ENCODE data around the gene MLXIP.

MLXIP gene

GRCh38 chr12:122090759-122091515, 12.4 kb downstream of the MLXIP start:
- Histone ChIP-seq H3K27me3 (ENCODE audit: control insufficient read depth, insufficient read depth, low read length) (no peaks in the 10 kb centered on the region), H3K36me3 (ENCODE audit: control insufficient read depth, insufficient read depth, low read length) (no peaks in the 10 kb centered on the region), H3K4me3 (ENCODE audit: low read depth, low read length) (no peak overlapping the region), H3K9me3 (ENCODE audit: control insufficient read depth, insufficient read depth, low read length) (no peaks in the 10 kb centered on the region), H3K9ac (ENCODE audit: low read depth, low read length) (no peak overlapping the region), H3K4me1 (ENCODE audit: control insufficient read depth, insufficient read depth, low read length) (peaks cover 7% of the 10 kb centered on the region; the same call in 1 of the 2 replicates), H3K27ac (ENCODE audit: low read depth, low read length) (no peak overlapping the region)

DNA sequence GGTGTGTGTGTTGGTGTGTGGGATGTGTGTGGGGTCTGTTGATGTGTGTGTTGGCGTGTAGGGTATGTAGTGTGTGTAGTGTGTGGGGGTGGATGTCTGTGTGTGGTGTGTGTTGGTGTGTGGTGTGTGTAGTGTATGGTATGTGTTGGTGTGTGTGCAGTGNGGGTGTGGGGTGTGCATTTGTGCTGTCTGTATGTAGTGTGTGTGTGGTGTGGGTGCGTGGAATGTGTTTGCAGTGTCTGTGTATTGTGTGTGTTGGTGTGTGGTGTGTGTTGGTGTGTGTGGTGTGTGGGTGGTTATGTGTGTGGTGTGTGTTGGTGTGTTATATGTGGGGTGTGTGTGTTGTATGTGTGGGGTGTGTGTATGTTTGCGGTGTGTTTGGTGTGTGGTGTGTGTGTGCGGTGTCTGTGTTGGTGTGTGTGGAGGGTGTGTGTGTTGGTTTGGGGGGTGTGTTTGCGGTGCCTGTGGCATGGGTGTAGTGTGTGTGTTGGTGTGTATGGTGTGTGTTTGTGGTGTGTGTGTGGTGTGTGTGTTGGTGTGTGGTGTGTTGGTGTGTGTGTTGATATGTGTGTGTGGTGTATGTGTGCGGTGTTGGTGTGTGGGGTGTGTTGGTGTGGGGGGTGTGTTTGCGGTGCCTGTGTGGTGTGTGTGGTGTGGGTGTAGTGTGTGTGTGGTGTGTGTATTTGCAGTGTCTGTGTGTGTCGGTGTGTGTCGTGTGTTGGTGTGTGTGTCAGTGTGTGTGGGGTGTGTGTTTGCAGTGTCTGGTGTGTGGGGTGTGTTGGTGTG, 14.7 kb downstream of the MLXIP start:
- Histone ChIP-seq H3K4me3 (ENCODE audit: low read depth, low read length) (no peak overlapping the region), H3K9ac (ENCODE audit: low read depth, low read length) (no peak overlapping the region), H3K4me1 (ENCODE audit: control insufficient read depth, insufficient read depth, low read length) (peaks cover 12% of the 10 kb centered on the region; the same call in 1 of the 2 replicates), H3K27ac (ENCODE audit: low read depth, low read length) (no peak overlapping the region), H3K9me3 (ENCODE audit: control insufficient read depth, insufficient read depth, low read length) (no peaks in the 10 kb centered on the region), H3K27me3 (ENCODE audit: control insufficient read depth, insufficient read depth, low read length) (no peaks in the 10 kb centered on the region), H3K36me3 (ENCODE audit: control insufficient read depth, insufficient read depth, low read length) (no peaks in the 10 kb centered on the region)

DNA sequence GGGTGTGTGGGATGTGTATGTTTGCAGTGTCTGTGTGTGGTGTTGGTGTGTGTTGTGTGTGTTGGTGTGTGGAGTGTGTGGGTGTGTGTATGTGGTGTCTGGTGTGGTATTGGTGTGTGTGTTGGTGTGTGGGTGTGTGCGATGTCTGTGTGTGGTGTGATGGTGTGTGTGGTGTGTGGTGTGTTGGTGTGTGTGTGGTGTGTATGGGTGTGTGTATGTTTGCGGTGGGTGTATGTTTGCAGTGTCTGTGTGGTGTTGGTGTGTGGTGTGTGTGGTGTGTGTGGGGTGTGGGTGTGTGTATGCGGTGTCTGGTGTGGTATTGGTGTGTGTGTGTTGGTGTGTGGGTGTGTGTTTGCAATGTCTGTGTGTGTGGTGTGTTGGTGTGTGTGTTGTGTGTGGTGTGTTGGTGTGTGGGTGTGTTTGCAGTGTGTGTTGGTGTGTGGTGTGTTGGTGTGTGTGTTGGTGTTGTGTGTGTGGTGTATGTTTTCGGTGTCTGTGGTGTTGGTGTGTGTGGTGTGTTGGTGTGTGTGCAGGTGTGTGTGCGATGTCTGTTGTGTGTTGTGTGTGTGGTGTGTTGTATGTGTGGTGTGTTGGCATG, 15.7 kb downstream of the MLXIP start:
- Histone ChIP-seq H3K27ac (ENCODE audit: low read depth, low read length) (no peak overlapping the region), H3K9me3 (ENCODE audit: control insufficient read depth, insufficient read depth, low read length) (no peaks in the 10 kb centered on the region), H3K36me3 (ENCODE audit: control insufficient read depth, insufficient read depth, low read length) (no peaks in the 10 kb centered on the region), H3K27me3 (ENCODE audit: control insufficient read depth, insufficient read depth, low read length) (no peaks in the 10 kb centered on the region), H3K4me1 (ENCODE audit: control insufficient read depth, insufficient read depth, low read length) (peaks cover 6% of the 10 kb centered on the region; the same call in 1 of the 2 replicates), H3K9ac (ENCODE audit: low read depth, low read length) (no peak overlapping the region), H3K4me3 (ENCODE audit: low read depth, low read length) (no peak overlapping the region)

- H3K9ac ChIP-seq (ENCODE audit: low read depth, low read length), result no peak overlapping the region
- H3K36me3 ChIP-seq (ENCODE audit: control insufficient read depth, insufficient read depth, low read length), result no peaks in the 10 kb centered on the region
- no peak overlapping the region for H3K4me3 ChIP-seq (ENCODE audit: low read depth, low read length)
- no peak overlapping the region for H3K27ac ChIP-seq (ENCODE audit: low read depth, low read length)
- no peaks in the 10 kb centered on the region for H3K27me3 ChIP-seq (ENCODE audit: control insufficient read depth, insufficient read depth, low read length)
- H3K4me1 ChIP-seq (ENCODE audit: control insufficient read depth, insufficient read depth, low read length), result 0 out of 2 replicates have a peak, but pooled peaks cover 5% of the 10 kb centered on the region
- H3K9me3 ChIP-seq (ENCODE audit: control insufficient read depth, insufficient read depth, low read length), result no peaks in the 10 kb centered on the region
These were observed 16.4 kb downstream of the MLXIP start for GRCh38 chr12:122094735-122095631.

DNA sequence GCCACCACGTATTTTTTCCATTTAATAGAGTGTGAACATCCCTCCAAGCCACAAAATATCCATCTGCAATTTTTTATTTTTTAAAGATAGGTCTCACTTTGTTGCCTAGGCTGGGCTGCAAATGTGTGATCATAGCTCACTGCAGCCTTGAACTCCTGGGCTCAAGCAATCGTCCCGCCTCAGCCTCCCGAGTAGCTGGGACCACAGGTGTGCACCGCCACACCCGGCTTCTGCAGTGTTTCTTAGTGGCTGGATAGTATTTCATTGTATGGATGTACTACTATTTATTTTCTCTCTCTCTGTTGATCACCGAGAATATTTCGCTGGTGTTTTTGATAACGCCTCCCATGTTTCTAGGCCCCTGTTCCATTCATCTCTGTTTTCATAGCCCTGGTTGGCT, 17.5 kb downstream of the MLXIP start:
- Histone ChIP-seq H3K36me3 (ENCODE audit: control insufficient read depth, insufficient read depth, low read length) (no peaks in the 10 kb centered on the region), H3K27me3 (ENCODE audit: control insufficient read depth, insufficient read depth, low read length) (no peaks in the 10 kb centered on the region), H3K4me1 (ENCODE audit: control insufficient read depth, insufficient read depth, low read length) (0 out of 2 replicates have a peak, but pooled peaks cover 5% of the 10 kb centered on the region), H3K4me3 (ENCODE audit: low read depth, low read length) (no peak overlapping the region), H3K9ac (ENCODE audit: low read depth, low read length) (no peak overlapping the region), H3K9me3 (ENCODE audit: control insufficient read depth, insufficient read depth, low read length) (no peaks in the 10 kb centered on the region), H3K27ac (ENCODE audit: low read depth, low read length) (no peak overlapping the region)

- Histone ChIP-seq H3K4me3 (ENCODE audit: low read depth, low read length) (no peak overlapping the region), H3K36me3 (ENCODE audit: control insufficient read depth, insufficient read depth, low read length) (no peaks in the 10 kb centered on the region), H3K9ac (ENCODE audit: low read depth, low read length) (no peak overlapping the region), H3K4me1 (ENCODE audit: control insufficient read depth, insufficient read depth, low read length) (0 out of 2 replicates have a peak, but pooled peaks cover 5% of the 10 kb centered on the region), H3K27me3 (ENCODE audit: control insufficient read depth, insufficient read depth, low read length) (no peaks in the 10 kb centered on the region), H3K27ac (ENCODE audit: low read depth, low read length) (no peak overlapping the region), H3K9me3 (ENCODE audit: control insufficient read depth, insufficient read depth, low read length) (no peaks in the 10 kb centered on the region)
These were observed 18.1 kb downstream of the MLXIP start for GRCh38 chr12:122096591-122097149.

- H3K9ac ChIP-seq (ENCODE audit: low read depth, low read length), result no peak overlapping the region
- H3K27ac ChIP-seq (ENCODE audit: low read depth, low read length), result peak overlapping the region; percentile 60
- H3K36me3 ChIP-seq (ENCODE audit: control insufficient read depth, insufficient read depth, low read length), result no peaks in the 10 kb centered on the region
- no peaks in the 10 kb centered on the region for H3K9me3 ChIP-seq (ENCODE audit: control insufficient read depth, insufficient read depth, low read length)
- no peaks in the 10 kb centered on the region for H3K27me3 ChIP-seq (ENCODE audit: control insufficient read depth, insufficient read depth, low read length)
- H3K4me1 ChIP-seq (ENCODE audit: control insufficient read depth, insufficient read depth, low read length), result 0 out of 2 replicates have a peak, but pooled peaks cover 5% of the 10 kb centered on the region
- no peak overlapping the region for H3K4me3 ChIP-seq (ENCODE audit: low read depth, low read length)
These were observed 19.0 kb downstream of the MLXIP start for GRCh38 chr12:122097584-122097926.

DNA sequence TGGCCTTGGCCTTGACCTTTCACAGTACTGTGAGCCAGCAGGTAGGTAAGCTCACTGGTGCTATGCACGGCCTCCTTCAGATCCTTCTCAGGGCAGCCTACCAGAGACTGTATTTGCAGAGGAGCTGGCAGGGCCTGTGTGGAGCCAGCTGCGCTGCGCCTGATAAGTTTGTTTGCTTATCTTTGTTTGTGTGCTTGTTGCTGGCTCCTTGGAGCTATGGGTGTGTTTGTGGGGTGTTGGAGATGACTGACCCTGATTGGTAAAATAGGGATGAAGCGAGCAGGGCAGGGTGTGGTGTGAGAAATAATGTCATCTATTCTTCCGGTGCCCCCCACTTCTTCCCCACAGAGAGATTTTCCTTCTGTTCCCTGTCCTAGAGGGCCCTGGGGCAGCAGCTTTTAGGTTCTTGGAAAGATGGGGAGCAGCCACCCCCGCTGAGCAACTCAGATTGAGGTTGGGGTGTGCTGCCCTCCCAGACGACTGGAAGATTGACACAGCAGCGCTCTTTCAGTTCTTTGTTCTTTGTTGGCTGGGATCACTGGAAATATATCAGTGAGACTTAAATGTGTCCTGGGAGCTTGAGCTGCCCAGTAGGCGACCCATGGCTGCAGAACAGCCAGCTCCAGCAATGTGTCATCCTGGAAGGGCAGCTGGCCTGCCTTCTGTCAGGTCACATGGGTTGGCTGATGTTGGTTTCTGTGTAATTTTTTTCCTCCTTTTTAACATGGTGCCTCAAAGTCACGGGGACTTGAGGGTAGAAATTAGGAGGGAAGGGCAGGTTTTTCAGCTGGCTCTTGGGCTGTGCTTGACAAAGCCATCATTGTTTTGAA, 19.6 kb downstream of the MLXIP start:
- H3K27ac ChIP-seq (ENCODE audit: low read depth, low read length), result peak overlapping the region; percentile 60
- H3K9me3 ChIP-seq (ENCODE audit: control insufficient read depth, insufficient read depth, low read length), result no peaks in the 10 kb centered on the region
- 0 out of 2 replicates have a peak, but pooled peaks cover 5% of the 10 kb centered on the region for H3K4me1 ChIP-seq (ENCODE audit: control insufficient read depth, insufficient read depth, low read length)
- H3K9ac ChIP-seq (ENCODE audit: low read depth, low read length), result no peak overlapping the region
- H3K36me3 ChIP-seq (ENCODE audit: control insufficient read depth, insufficient read depth, low read length), result no peaks in the 10 kb centered on the region
- H3K27me3 ChIP-seq (ENCODE audit: control insufficient read depth, insufficient read depth, low read length), result no peaks in the 10 kb centered on the region
- H3K4me3 ChIP-seq (ENCODE audit: low read depth, low read length), result no peak overlapping the region

DNA sequence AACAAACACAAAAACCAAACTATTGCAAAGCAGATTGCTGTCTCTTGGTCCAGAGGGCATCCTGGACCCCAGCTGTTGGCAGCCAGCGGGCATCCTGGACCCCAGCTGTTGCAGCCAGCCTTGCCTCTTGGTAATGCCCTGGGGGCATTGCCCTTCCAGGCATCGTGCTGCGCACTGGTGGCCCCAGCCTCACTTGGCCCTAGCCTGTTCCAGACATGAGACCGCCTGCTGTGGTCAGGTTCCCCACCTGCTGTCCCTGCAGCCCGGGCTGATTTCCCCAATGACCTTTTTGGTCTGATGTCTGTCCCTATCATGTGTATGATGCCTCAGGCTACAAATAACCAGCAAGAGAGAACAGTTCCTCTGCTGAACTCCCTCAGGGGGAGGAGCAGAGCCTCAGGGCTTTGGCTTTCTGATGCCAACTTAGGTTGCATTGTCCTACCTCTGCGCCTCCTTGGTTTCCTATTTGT, 20.8 kb downstream of the MLXIP start:
- H3K4me1 ChIP-seq (ENCODE audit: control insufficient read depth, insufficient read depth, low read length), result 0 out of 2 replicates have a peak, but pooled peaks cover 5% of the 10 kb centered on the region

More for the DNA sequence above, 20.8 kb downstream of the MLXIP start:
- Histone ChIP-seq H3K27ac (ENCODE audit: low read depth, low read length) (no peak overlapping the region), H3K9me3 (ENCODE audit: control insufficient read depth, insufficient read depth, low read length) (no peaks in the 10 kb centered on the region), H3K36me3 (ENCODE audit: control insufficient read depth, insufficient read depth, low read length) (no peaks in the 10 kb centered on the region), H3K4me3 (ENCODE audit: low read depth, low read length) (no peak overlapping the region), H3K27me3 (ENCODE audit: control insufficient read depth, insufficient read depth, low read length) (no peaks in the 10 kb centered on the region), H3K9ac (ENCODE audit: low read depth, low read length) (no peak overlapping the region)

All from HUES48 (cell line).